Panc1 (cell line): ENCODE measurements around the gene PLCB4.

ENCODE experiments used
- POLR2AphosphoS5 ChIP-seq: IDR thresholded peaks from 2 replicates; pipeline ENCODE4 v1.6.1; 2012; ENCODE audit warnings: mild to moderate bottlenecking, low read depth, low read length, moderate library complexity
- SIN3A ChIP-seq: IDR thresholded peaks from 2 replicates; pipeline ENCODE4 v1.6.1; 2012; ENCODE audit warnings: low read depth, mild to moderate bottlenecking, low read length, moderate library complexity, borderline replicate concordance; ENCODE audit not compliant: insufficient read depth
- TCF7L2 ChIP-seq: IDR thresholded peaks from 2 replicates; pipeline ENCODE4 v1.6.1; 2011; ENCODE audit warnings: mild to moderate bottlenecking, low read depth, low read length, inconsistent platforms
- TF ChIP-seq, protein P1 (sequence below): fragments of 450-650 bp; IDR thresholded peaks from 2 replicates; pipeline ENCODE4 v1.5.1; 2017; ENCODE audit warnings: mild to moderate bottlenecking
- TF ChIP-seq, protein P2 (sequence below), 2 experiments: IDR thresholded peaks; 2 replicates each; pipeline ENCODE4 v1.6.1; 2011 to 2012; ENCODE audit warnings: low read depth in 2 of 2, control low read depth in 1 of 2, low read length in 1 of 2, mild to moderate bottlenecking in 1 of 2, moderate library complexity in 1 of 2; ENCODE audit not compliant: insufficient read depth in 1 of 2

DNA sequence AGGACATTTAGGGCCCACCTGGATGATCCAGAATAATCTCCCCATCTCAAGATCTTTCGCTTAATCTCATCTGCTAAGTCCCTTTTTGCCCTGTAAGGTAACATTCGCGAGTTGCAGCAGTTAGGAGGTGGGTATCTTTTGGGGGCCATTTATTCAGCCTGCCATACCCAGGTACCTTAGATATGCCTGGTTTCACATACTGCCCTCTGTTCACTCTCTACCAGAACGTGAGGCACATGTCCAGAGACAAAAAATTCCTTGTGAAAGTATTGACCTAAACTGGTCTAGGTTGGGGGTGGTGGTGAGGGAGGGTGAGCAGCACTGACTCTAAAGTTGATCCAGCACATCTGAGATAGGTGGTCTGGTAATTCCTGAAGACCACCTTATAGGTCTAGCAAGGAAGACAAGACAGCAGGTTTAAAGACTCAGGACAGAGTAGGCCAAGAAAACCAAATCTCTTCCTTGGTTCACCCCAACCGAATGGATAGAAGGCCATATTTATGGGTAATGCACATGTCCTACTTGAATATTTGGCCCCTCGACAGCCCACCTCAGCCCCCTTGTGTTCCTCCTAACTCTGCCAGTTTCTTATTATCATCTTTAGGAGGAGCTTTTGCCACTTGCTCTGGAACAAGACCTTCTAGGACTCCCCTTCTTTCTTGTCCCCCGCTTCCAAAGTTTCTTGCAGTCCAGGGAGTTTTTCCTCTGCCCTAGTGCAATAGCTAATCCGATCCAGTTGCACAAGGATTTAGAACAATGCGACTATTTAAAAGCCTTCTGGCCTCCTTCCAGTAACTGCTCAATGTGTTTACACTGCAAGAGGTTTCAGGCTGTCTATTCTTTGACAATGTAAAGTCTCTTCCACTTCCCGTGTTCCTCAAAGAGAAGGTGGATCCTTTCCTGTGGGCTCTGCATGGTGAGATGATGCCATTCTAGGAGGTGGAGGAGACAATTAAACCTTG lies 232.5 kb downstream of the PLCB4 start:
- TF ChIP-seq, protein P1, sequence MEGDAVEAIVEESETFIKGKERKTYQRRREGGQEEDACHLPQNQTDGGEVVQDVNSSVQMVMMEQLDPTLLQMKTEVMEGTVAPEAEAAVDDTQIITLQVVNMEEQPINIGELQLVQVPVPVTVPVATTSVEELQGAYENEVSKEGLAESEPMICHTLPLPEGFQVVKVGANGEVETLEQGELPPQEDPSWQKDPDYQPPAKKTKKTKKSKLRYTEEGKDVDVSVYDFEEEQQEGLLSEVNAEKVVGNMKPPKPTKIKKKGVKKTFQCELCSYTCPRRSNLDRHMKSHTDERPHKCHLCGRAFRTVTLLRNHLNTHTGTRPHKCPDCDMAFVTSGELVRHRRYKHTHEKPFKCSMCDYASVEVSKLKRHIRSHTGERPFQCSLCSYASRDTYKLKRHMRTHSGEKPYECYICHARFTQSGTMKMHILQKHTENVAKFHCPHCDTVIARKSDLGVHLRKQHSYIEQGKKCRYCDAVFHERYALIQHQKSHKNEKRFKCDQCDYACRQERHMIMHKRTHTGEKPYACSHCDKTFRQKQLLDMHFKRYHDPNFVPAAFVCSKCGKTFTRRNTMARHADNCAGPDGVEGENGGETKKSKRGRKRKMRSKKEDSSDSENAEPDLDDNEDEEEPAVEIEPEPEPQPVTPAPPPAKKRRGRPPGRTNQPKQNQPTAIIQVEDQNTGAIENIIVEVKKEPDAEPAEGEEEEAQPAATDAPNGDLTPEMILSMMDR = no peak
- TF ChIP-seq, protein P2, sequence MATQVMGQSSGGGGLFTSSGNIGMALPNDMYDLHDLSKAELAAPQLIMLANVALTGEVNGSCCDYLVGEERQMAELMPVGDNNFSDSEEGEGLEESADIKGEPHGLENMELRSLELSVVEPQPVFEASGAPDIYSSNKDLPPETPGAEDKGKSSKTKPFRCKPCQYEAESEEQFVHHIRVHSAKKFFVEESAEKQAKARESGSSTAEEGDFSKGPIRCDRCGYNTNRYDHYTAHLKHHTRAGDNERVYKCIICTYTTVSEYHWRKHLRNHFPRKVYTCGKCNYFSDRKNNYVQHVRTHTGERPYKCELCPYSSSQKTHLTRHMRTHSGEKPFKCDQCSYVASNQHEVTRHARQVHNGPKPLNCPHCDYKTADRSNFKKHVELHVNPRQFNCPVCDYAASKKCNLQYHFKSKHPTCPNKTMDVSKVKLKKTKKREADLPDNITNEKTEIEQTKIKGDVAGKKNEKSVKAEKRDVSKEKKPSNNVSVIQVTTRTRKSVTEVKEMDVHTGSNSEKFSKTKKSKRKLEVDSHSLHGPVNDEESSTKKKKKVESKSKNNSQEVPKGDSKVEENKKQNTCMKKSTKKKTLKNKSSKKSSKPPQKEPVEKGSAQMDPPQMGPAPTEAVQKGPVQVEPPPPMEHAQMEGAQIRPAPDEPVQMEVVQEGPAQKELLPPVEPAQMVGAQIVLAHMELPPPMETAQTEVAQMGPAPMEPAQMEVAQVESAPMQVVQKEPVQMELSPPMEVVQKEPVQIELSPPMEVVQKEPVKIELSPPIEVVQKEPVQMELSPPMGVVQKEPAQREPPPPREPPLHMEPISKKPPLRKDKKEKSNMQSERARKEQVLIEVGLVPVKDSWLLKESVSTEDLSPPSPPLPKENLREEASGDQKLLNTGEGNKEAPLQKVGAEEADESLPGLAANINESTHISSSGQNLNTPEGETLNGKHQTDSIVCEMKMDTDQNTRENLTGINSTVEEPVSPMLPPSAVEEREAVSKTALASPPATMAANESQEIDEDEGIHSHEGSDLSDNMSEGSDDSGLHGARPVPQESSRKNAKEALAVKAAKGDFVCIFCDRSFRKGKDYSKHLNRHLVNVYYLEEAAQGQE (IDR thresholded peaks at IDR 0.05; ENCODE audit: insufficient read depth in 1 of 2, low read depth in 2 of 2, low read length in 1 of 2) = no peak
- TF ChIP-seq POLR2AphosphoS5 = no peak
- no peak for TF ChIP-seq TCF7L2
- TF ChIP-seq SIN3A = no peak
